PFSK-1 (cell line): ENCODE measurements around the gene GTPBP6.

ENCODE experiments used
- FOXP2 ChIP-seq: optimal IDR thresholded peaks from 2 replicates; pipeline ENCODE3; 2011; ENCODE audit warnings: borderline replicate concordance, control low read depth, inconsistent platforms; ENCODE audit not compliant: insufficient read depth; ENCODE audit errors: extremely low read length, extremely low read depth
- POLR2AphosphoS5 ChIP-seq: IDR thresholded peaks from 2 replicates; pipeline ENCODE4 v1.6.1; 2012; ENCODE audit warnings: low read depth, mild to moderate bottlenecking, control low read depth, low read length, moderate library complexity
- SIN3A ChIP-seq: IDR thresholded peaks from 2 replicates; pipeline ENCODE4 v1.6.1; 2012; ENCODE audit warnings: mild to moderate bottlenecking, low read length, moderate library complexity, borderline replicate concordance; ENCODE audit not compliant: insufficient read depth
- TAF1 ChIP-seq: IDR thresholded peaks from 2 replicates; pipeline ENCODE4 v1.6.1; 2012; ENCODE audit warnings: low read length, control low read depth, borderline replicate concordance; ENCODE audit not compliant: insufficient read depth
- TF ChIP-seq, protein P1 (sequence below), 2 experiments: IDR thresholded peaks; 2 replicates each; pipeline versions ENCODE4 v1.6.1 to v1.8.0; 2011 to 2012; ENCODE audit warnings: low read depth in 2 of 2, low read length in 2 of 2, control low read depth in 1 of 2, inconsistent platforms in 1 of 2, mild to moderate bottlenecking in 1 of 2, moderate library complexity in 1 of 2; ENCODE audit not compliant: insufficient read depth in 1 of 2

Gene GTPBP6

DNA sequence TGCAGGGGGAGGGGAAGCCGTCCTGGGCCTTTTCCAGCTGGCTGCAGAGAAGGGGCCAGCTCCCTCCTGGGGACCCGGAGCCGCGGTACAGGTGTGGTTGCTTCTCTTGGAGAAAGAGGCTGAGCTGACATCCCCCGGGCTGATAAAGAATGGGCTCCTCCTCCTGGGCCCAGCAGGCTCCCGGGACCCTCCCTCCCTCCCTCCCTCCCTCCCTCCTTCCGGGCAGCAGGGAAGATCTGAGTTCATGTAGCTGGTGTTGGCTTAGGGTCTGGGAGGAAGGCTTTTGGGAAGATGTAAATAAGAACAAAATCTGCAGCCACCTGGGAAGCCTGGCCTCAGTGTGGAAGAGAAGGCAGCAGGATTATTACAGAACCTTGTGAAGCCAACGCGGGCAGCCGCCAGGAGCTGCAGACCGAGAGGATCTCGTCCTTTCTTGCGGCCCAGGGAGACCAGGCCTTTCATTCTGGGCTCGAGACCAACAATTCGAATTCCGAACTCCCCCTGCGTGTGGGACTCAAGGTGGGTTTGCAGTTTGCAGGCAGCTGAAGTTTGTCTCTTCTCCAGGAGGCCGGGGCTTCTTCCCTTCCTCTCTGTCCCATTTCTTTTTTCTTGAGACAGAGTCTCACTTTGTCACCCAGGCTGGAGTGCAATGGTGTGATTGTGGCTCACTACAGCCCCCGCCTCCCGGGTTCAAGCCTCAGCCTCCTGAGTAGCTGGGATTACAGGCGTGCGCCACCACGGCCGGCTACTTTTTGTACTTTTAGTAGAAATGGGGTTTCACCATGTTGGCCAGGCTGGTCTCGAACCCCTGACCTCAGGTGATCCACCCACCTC lies 37.2 kb downstream of the GTPBP6 start, which contains the start of gene PLCXD1:
PLCXD1 (plus strand) TSS at position 216 of the 834 bp plus-strand sequence. CDS start 2,807 bp downstream, outside the sequence.
- TF ChIP-seq POLR2AphosphoS5 (peak; percentile 87), SIN3A (0 out of 2 replicates have a peak, but pooled peaks have one; percentile 10), FOXP2 (no peak), TAF1 (peak; percentile 58; the same call in 1 of the 2 replicates)
- TF ChIP-seq, protein P1, sequence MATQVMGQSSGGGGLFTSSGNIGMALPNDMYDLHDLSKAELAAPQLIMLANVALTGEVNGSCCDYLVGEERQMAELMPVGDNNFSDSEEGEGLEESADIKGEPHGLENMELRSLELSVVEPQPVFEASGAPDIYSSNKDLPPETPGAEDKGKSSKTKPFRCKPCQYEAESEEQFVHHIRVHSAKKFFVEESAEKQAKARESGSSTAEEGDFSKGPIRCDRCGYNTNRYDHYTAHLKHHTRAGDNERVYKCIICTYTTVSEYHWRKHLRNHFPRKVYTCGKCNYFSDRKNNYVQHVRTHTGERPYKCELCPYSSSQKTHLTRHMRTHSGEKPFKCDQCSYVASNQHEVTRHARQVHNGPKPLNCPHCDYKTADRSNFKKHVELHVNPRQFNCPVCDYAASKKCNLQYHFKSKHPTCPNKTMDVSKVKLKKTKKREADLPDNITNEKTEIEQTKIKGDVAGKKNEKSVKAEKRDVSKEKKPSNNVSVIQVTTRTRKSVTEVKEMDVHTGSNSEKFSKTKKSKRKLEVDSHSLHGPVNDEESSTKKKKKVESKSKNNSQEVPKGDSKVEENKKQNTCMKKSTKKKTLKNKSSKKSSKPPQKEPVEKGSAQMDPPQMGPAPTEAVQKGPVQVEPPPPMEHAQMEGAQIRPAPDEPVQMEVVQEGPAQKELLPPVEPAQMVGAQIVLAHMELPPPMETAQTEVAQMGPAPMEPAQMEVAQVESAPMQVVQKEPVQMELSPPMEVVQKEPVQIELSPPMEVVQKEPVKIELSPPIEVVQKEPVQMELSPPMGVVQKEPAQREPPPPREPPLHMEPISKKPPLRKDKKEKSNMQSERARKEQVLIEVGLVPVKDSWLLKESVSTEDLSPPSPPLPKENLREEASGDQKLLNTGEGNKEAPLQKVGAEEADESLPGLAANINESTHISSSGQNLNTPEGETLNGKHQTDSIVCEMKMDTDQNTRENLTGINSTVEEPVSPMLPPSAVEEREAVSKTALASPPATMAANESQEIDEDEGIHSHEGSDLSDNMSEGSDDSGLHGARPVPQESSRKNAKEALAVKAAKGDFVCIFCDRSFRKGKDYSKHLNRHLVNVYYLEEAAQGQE (IDR thresholded peaks at IDR 0.05; ENCODE audit: insufficient read depth in 1 of 2, low read depth in 2 of 2, low read length in 2 of 2) = no peak

DNA sequence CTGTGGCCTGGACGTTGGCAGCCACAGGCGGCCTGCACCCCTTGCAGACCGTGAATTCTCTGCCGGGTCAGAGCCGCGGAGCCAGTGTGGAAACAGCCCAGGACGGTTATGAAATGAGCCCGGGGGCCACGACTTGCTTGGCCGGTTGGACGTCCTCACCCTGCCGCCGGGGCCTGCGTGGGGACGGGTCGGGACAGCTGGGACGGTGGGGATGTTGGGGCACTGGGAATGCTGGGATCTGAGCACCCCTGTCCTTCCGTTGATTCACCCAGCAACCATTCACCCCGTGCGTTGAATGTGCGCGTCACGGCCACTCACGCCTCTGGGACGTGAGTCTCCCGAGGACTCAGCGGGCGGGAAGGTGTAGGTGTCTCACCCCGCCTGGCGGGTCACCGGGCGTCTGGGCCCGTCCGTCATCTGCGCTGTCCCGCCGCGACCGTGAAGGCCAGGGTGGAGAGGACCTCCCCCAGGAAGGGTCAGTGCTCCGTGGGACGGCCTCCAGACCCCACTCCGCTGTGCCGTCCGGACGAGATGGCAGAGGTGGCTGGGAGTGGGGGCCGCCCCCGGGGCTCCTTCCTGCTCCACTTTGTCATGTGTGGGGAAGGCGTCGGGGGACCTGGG lies 41.9 kb downstream of the GTPBP6 start:
- TF ChIP-seq TAF1 (no peak), POLR2AphosphoS5 (no peak), FOXP2 (no peak)
- TF ChIP-seq, protein P1 (IDR thresholded peaks at IDR 0.05; ENCODE audit: insufficient read depth in 1 of 2, low read depth in 2 of 2, low read length in 2 of 2) = no peak

DNA sequence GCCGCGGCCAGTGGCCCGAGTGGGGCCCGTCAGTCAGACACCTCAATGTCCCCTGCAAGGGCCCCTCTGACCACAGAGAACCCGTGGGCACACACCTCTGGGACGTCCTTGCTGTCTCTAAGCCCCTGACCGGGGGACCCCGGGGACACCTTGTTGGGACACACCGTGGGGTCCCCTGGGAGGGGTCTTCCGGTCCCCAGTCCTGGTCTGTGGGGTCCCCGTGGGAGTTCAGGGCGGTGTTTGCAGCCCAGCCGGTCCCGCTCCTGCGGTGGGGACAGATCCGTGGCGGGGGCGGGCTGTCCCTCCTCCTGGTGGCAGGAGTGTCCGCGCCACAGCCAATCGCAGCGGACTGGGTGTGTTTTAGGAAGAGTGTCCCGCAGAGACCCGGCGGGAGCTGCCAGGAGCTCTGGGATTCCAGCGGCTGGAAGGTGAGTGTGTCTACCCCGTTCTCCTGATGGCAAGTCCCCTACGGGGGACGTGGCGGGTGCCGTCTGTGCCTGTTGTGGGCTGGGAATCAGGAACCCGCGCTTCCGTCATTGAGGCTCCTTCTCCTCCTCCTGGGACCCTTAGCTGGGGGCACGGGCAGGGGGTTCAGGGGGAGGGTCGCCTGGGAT lies 42.5 kb downstream of the GTPBP6 start:
- 0 out of 2 replicates have a peak, but pooled peaks have one; percentile 22 for TF ChIP-seq TAF1
- peak; percentile 35; the same call in 1 of the 2 replicates for TF ChIP-seq POLR2AphosphoS5
- TF ChIP-seq FOXP2 = no peak

DNA sequence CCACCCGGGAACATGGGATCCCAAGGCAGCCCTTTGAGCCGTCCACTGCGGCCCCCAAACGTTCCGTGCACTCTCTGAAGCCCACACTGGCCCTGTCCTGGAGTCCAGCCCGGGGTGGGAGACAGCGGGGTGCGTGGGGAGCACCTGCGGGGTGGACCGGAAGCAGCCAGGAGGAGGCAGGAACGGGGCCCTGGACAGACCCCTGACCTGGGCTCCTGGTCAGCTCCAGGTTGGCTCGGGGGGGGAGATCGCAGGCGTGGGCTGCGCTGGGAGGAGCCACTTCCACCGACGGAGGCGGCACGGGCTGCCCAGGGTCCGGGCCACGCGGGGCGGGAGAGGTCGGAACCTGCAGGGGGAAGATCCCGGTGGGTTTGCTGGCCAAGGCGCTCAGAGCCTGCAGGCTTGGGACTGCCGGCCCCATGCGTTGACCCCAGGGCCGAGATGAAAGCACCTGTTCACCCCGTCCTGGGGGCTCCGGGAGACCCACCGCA lies 43.1 kb downstream of the GTPBP6 start:
- TF ChIP-seq TAF1 = no peak
- TF ChIP-seq SIN3A = no peak
- no peak for TF ChIP-seq FOXP2
- TF ChIP-seq, protein P1 (IDR thresholded peaks at IDR 0.05; ENCODE audit: insufficient read depth in 1 of 2, low read depth in 2 of 2, low read length in 2 of 2) = no peak
- no peak for TF ChIP-seq POLR2AphosphoS5

DNA sequence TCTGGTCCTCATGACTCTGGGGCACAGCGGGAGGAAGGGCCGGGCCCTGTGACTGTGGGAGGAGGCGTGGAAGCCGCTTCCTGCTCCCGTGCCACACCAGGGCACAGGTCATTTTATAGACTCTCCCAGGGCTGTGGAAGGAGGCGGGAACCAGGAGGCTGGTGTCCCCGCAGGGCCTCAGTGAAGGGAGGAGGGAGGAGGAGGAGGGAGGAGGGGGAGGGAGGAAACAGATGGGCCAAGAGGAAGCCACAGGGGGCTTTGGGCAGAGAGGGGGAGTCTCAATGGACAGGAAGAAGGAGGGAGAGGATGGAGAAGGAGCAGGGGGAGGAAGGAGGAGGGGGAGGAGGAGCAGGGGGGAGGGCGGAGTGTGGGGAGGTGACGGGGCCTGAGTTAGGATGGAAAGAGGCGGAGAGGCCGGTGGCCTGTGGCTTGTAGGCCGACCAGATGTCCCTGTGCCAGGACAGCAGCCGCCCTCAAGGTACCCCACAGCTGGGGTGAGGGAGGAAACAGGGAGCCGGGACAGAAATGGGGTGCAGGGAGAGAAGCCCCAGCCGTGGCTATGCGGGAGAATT lies 43.6 kb downstream of the GTPBP6 start:
- TF ChIP-seq FOXP2 (no peak), TAF1 (peak; percentile 31; the same call in 1 of the 2 replicates), POLR2AphosphoS5 (0 out of 2 replicates have a peak, but pooled peaks have one; percentile 29)
- TF ChIP-seq, protein P1 (IDR thresholded peaks at IDR 0.05; ENCODE audit: insufficient read depth in 1 of 2, low read depth in 2 of 2, low read length in 2 of 2) = no peak
